MCF 10A (cell line): Measurements from ENCODE around the gene DCAF5. TPM values are rescaled to one million over a fixed set of nuclear protein-coding genes. Genes with fewer than 3 reads are reported as not detected.
"Not testable (repeated sequence)": the region's sequence is repeated elsewhere in the genome, so short reads cannot be mapped to it uniquely, and the experiment has no call there.

ENCODE experiments used
- BruUV-seq: library from RNA; stranded (reverse); fragments of 400-500 nt; replicated peaks from 2 replicates; lab custom pipeline; 2021; lab: Mats Ljungman, UMichigan
- CTCF ChIA-PET: fragments of 300-600 bp; sonication (Branson Sonifier 250); formaldehyde crosslinking; extraction: SDS; loops from one replicate; lab custom pipeline; 2021; ENCODE audit warnings: antibody characterized with exemption, inconsistent platforms; lab: Yijun Ruan, JAX
- POLR2A ChIA-PET: fragments of 300-600, 350-650 bp; sonication (Branson Sonifier 250); formaldehyde crosslinking; extraction: SDS; loops from one replicate; lab custom pipeline; 2020; ENCODE audit warnings: antibody characterized with exemption, inconsistent platforms; lab: Yijun Ruan, JAX
- DNase-seq: peaks from one replicate; pipeline ENCODE4 v3.0.0-alpha.2; 2018; ENCODE audit not compliant: unreplicated experiment
- H3K27ac Mint-ChIP-seq: one replicate; pipeline ENCODE4 v1.8.0; 2022; ENCODE audit warnings: mild to moderate bottlenecking, low read depth, mixed read lengths; ENCODE audit not compliant: unreplicated experiment
- H3K27me3 Mint-ChIP-seq: one replicate; pipeline ENCODE4 v1.8.0; 2022; ENCODE audit warnings: mixed read lengths; ENCODE audit not compliant: insufficient read depth, unreplicated experiment
- H3K36me3 Mint-ChIP-seq: one replicate; pipeline ENCODE4 v1.8.0; 2022; ENCODE audit warnings: mild to moderate bottlenecking, moderate library complexity, mixed read lengths; ENCODE audit not compliant: insufficient read depth, unreplicated experiment
- H3K4me1 Mint-ChIP-seq: one replicate; pipeline ENCODE4 v1.8.0; 2022; ENCODE audit warnings: mixed read lengths; ENCODE audit not compliant: insufficient read depth, unreplicated experiment
- H3K4me3 Mint-ChIP-seq: one replicate; pipeline ENCODE4 v1.8.0; 2022; ENCODE audit warnings: mild to moderate bottlenecking, moderate library complexity, mixed read lengths; ENCODE audit not compliant: unreplicated experiment
- H3K9me3 Mint-ChIP-seq: one replicate; pipeline ENCODE4 v1.8.0; 2022; ENCODE audit warnings: mixed read lengths; ENCODE audit not compliant: unreplicated experiment
- CTCF ChIP-seq: fragments of 200-600 bp; IDR thresholded peaks from one replicate; pipeline ENCODE4 v1.8.0; 2022; ENCODE audit warnings: antibody characterized with exemption, mild to moderate bottlenecking; ENCODE audit not compliant: unreplicated experiment
- intact Hi-C: fragments of 100-400 bp; cut with micrococcal nuclease; formaldehyde crosslinking; loops from 2 replicates; pipeline ENCODE4 v1.14.1; 2022
- total RNA-seq: library from RNA; stranded (reverse); gene quantifications from 2 replicates; pipeline ENCODE4 v1.2.3, GENCODE V29; 2022

Gene DCAF5
- total RNA-seq, 1 experiment from 2014 or later = 37.7 TPM

GRCh38 chr14:69068744-69069421 lies 84.0 kb downstream of the DCAF5 start:
- no peak overlapping the region for H3K27ac Mint-ChIP-seq
- H3K27me3 Mint-ChIP-seq = no peaks in the 10 kb centered on the region
- peaks cover 37% of the 10 kb centered on the region for H3K36me3 Mint-ChIP-seq
- DNase-seq = no peak
- no peak overlapping the region for H3K4me3 Mint-ChIP-seq
- TF ChIP-seq CTCF = no peak
- BruUV-seq = no TSS peak
- no peaks in the 10 kb centered on the region for H3K9me3 Mint-ChIP-seq
- CTCF ChIA-PET = no interaction called here
- intact Hi-C loops = no loop called here
- POLR2A ChIA-PET = interaction anchor here (1.0 kb wide), 1 partner anchor 13 kb away, joined by 3 read pairs; no protein-coding TSS in a partner anchor
- no peaks in the 10 kb centered on the region for H3K4me1 Mint-ChIP-seq

GRCh38 chr14:69066396-69067171 lies 86.3 kb downstream of the DCAF5 start:
- no TSS peak for BruUV-seq

GRCh38 chr14:69065934-69066333 lies 87.0 kb downstream of the DCAF5 start:
- peaks cover 36% of the 10 kb centered on the region for H3K36me3 Mint-ChIP-seq
- H3K27me3 Mint-ChIP-seq, H3K4me1 Mint-ChIP-seq, DNase-seq, H3K9me3 Mint-ChIP-seq, H3K4me3 Mint-ChIP-seq, H3K27ac Mint-ChIP-seq, BruUV-seq, intact Hi-C loops: not testable (repeated sequence)
- ChIA-PET CTCF (interaction anchor here (0.6 to 1.2 kb wide), 4 partner anchors 15 to 170 kb away, joined by 3 read pairs; no protein-coding TSS in a partner anchor), POLR2A (interaction anchor here (0.7 to 1.1 kb wide), 2 partner anchors 10 to 948 kb away, joined by 3 read pairs; no protein-coding TSS in a partner anchor)

More at GRCh38 chr14:69066396-69067171, 86.3 kb downstream of the DCAF5 start:
- POLR2A ChIA-PET = interaction anchor here (1.1 kb wide), 1 partner anchor 10 kb away, joined by 3 read pairs; no protein-coding TSS in a partner anchor
- Mint-ChIP-seq H3K27ac (no peak overlapping the region), H3K27me3 (no peaks in the 10 kb centered on the region), H3K9me3 (no peaks in the 10 kb centered on the region), H3K4me3 (no peak overlapping the region), H3K36me3 (peaks cover 29% of the 10 kb centered on the region), H3K4me1 (no peaks in the 10 kb centered on the region)
- intact Hi-C loops = no loop called here
- no peak for DNase-seq
- no peak for TF ChIP-seq CTCF
- CTCF ChIA-PET = interaction anchor here (0.7 to 1.2 kb wide), 3 partner anchors 31 to 170 kb away, joined by 3 read pairs; no protein-coding TSS in a partner anchor

- BruUV-seq = no TSS peak
- POLR2A ChIA-PET = interaction anchor here (1.2 kb wide), 1 partner anchor 13 kb away, joined by 4 read pairs; no protein-coding TSS in a partner anchor
These were observed 88.3 kb downstream of the DCAF5 start for GRCh38 chr14:69064596-69064995.

More at GRCh38 chr14:69064596-69064995, 88.3 kb downstream of the DCAF5 start:
- CTCF ChIA-PET = interaction anchor here (0.7 kb wide), 1 partner anchor 112 kb away, joined by 3 read pairs; no protein-coding TSS in a partner anchor
- no peaks in the 10 kb centered on the region for H3K27me3 Mint-ChIP-seq
- no peak for TF ChIP-seq CTCF
- DNase-seq = no peak
- H3K4me1 Mint-ChIP-seq = peaks cover 7% of the 10 kb centered on the region
- no peaks in the 10 kb centered on the region for H3K9me3 Mint-ChIP-seq
- intact Hi-C loops = no loop called here
- peaks cover 38% of the 10 kb centered on the region for H3K36me3 Mint-ChIP-seq
- no peak overlapping the region for H3K27ac Mint-ChIP-seq
- H3K4me3 Mint-ChIP-seq = no peak overlapping the region
